Stimulated activated CD4-positive, alpha-beta T cell treated with anti-CD3 and anti-CD28 coated beads, Interleukin-12 subunit alpha, Interleukin-12 subunit beta, amount 100 ng/mL, for 4 hours (primary cell): ENCODE measurements around the gene CTNS.
"Not testable (repeated sequence)": the region's sequence is repeated elsewhere in the genome, so short reads cannot be mapped to it uniquely, and the experiment has no call there.

ENCODE experiments used
- DNase-seq: peaks from one replicate; pipeline ENCODE4 v3.0.0-alpha.2; 2020

CTNS gene

DNA sequence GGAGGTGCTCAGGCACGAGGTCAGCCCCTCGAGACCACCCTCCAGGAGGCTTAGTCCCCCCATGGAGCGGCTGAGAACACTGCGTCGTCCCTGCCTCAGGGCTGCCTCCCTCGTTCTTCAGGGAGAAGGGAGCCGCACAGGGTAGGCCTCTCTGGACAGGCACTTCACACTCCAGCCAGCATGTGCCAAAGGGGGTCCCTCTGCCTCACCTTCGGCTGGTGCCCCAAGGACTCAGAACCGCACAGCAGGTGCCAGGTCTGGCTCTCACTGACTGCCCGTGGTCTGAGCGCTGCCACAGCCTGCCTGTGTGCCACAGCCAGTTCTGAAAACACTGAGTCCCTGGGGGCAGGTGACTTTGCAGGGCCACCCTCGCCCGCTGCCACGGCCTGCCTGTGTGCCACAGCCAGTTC lies 52.3 kb downstream of the CTNS start:
- DNase-seq = no peak

DNA sequence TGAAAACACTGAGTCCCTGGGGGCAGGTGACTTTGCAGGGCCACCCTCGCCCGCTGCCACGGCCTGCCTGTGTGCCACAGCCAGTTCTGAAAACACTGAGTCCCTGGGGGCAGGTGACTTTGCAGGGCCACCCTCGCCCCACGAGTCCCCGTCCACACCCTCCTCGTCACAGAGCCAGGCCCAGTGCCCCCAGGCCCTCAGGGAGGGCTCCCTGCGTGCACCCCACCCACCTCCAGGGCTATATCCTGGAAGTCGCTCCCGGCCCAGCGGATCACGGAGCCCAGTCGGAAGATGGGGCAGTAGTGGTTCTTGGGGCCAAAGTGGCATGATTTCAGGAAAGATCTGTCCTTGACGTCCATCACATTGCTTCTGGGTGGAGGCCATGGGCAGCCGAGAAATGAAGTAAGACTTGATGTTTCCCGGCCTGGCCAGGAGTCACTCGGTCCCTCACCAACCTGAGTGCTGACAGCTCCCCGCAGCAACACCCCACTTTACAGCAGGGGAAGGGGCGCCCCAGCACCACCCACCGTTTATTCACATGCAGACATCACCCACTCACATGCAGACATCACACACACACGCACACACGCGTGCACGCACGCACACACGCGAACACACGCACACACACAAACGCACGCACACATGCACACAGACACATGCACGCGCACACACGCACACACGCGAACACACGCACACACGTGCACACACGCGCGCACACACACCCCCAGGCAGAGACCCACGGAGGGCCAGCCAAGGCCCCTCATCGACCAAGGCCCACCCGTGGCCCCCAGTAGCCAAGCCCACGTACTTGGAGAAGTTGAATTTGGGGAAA lies 52.9 kb downstream of the CTNS start:
- no peak for DNase-seq

DNA sequence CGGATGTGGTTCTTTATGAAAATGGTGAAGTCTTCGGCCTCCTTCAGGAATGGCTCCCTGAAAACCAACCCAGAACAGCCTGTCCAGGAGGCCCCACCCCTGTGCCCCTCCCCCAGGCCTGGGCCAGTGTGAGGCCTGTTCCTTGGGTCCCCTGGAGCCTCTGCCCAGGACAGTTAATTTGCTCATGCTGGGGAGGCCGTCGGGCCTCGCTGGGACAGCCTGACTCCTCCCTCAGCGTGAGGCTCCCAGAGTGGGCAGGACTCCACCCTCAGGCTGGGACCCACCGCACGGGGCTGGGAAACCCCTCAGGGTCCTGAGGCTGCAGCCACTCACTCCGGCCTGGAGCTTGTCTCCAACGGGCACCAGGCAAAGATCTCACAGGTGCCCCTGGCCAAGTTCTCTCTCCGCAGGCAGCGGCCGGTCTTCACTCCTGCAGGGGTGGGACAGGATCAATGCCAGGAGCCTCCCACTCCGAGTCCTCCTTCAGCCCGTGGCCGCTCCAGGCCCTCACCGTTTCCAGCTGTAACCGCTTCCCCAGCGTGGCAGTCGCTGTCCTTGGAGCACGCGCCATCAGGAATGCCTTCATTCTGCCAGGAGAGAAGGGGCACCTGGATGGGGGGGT lies 53.6 kb downstream of the CTNS start:
- DNase-seq = no peak

DNA sequence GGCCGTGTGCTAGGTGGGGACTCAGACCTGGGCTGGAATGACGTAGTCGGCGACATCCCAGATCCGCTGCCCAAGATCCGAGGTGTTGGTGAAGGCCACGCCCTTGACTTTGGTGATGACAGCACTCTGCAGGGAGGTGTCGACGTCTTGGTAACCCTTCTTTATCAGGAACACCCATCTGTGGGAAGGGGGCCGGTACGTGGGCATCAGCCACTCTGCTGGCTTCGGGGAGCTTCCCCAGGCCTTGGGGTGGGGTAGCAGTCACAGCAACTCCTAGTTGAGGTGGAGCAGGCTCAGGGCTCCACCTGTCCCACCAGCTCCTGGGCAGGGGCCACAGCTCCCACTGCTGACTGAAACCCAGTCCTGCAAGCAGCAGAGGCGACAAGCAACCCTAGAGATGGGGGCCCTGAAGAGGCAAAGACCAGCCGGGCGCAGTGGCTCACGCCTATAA lies 55.1 kb downstream of the CTNS start:
- DNase-seq = no peak

- DNase-seq = no peak
These were observed 55.8 kb downstream of the CTNS start for GRCh38 chr17:3692346-3692745.

- no peak for DNase-seq
These were observed 56.6 kb downstream of the CTNS start for GRCh38 chr17:3693141-3693540.

DNA sequence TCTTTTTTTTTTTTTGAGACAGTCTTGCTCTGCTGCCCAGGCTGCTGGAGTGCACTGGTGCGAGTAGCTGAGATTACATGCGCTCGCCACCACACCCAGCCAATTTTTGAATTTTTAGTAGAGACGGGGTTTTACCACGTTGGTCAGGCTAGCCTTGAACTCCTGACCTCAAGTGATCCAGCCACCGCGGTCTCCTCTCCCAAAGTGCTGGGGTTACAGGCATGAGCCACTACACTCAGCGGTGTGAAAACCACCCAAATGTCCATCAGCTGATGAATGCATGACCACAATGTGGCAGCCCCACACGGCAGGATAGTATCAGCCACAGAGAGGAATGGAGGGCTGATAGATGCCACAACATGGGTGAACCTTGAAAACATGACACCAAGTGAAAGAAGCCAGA lies 57.3 kb downstream of the CTNS start:
- DNase-seq = no peak

DNA sequence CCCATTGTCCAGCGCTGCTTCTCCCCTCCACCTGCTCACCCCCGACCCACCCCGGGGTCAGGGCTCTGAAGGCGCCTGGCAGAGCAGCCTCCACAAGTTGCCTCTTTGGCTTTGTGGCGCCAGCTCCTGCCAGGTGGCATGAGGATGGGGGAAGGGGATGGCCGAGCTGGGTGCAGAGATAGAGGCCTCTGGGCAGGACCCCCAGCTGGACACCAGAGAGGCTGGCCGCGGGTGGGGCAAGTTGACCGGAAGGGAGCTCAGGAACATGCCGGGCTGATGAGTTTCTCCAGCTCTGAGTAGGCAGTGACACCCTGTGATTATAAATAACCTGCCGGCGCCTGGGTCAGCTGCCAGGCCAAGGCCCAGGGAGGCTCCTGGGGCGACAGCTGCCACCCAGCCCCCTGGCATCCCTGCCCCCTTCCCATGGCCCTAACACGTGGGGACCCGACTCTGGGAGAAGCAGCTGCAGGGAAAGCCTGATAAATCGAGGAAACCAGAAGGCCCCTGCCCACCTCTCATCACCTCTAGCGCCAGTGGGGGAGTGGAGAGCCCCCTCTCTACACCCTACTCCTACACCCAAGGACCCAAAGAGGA lies 58.7 kb downstream of the CTNS start:
- no peak for DNase-seq

- peak; percentile 44 for DNase-seq
These were observed 59.3 kb downstream of the CTNS start, which contains the start of gene P2RX5 for GRCh38 chr17:3695723-3696411. Gene P2RX5, minus strand, starts transcription at chr17:3696155. Its CDS starts 150 bp downstream, at chr17:3696005.

GRCh38 chr17:3697103-3697476 lies 60.5 kb downstream of the CTNS start:
- DNase-seq = no peak

DNA sequence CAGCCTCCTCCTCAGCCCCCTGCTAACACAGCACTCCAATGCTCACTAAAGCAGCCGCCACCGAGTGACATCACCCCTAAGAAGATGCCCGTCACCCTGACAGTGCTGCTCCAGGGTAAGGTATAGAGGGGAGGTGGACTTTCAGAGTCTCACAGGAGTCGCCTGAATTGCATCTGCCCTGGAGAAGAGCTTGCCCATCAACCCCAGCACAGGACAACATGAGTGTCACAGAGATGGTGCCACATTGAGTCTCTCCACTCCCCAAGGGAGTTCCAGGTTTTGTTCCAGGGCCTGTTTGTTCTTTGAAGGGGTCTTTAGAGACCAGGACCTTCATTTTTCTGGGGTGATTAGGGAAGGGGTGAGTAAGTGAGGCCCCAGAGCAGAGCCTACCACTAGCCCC lies 61.6 kb downstream of the CTNS start:
- no peak for DNase-seq

DNA sequence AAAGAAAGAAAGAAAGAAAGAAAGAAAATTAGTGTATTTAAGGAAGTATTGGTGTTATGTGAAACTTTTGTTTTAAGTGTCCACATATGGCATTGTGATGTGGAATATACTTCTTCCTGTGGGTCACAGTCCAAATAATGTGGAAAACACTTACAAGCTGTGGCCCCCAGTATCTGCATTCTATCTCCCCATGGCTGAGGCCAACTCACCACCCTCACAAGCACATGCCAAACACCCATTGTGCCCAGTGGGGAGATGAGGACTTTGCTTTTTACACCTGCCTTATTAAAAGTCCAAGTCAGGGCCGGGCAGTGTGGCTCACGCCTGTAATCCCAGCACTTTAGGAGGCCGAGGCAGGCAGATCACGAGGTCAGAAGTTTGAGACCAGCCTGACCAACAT lies 63.4 kb downstream of the CTNS start:
- no peak for DNase-seq

- DNase-seq = not testable (repeated sequence)
These were observed 65.5 kb downstream of the CTNS start for GRCh38 chr17:3702041-3702539.

DNA sequence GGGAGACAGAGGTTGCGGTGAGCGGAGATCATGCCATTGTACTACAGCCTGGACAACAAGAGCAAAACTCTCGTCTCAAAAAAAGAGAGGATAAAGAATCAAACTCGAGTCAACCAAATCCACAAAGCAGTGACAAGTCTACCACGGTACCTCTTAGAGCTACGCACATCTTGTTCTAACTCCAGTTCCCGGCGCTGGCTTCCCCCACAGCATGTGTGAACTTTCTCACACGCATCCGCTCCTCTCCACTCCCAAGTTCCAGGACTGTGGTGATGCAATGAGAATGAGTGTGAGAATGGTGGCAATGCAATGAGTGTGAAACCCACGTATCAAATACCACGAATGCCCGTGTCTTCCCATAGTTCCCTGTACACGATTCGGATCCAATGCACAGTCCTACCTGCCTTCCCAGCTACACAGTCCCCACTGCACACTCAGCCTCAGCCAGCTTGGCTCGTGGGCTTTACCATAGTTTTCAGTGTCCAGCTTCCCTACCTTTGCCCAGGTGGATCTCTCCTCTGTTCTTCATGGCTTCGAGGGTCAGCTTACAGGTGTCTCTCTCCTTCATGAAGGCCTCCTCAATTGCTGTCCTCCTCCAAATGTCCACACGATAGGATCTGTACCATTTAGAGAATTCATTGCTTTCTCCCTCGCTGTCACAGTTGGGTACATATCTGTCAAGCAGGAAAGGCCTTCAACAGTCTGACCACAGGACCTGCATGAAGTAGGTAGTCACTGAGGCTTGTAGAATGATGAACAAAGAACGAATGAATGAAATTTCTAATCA lies 68.6 kb downstream of the CTNS start:
- DNase-seq = no peak

DNA sequence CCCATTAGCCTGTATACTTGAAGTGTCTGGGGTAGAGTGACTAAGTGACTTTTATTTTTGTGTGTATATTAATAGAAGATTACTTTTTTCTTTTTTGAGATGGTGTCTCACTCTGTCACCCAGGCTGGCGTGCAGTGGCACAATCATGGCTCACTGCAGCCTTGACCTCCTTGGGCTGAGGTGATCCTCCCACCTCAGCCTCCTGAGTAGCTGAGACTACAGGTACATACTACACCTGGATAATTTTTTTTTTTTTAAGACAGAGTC lies 69.1 kb downstream of the CTNS start:
- not testable (repeated sequence) for DNase-seq

DNA sequence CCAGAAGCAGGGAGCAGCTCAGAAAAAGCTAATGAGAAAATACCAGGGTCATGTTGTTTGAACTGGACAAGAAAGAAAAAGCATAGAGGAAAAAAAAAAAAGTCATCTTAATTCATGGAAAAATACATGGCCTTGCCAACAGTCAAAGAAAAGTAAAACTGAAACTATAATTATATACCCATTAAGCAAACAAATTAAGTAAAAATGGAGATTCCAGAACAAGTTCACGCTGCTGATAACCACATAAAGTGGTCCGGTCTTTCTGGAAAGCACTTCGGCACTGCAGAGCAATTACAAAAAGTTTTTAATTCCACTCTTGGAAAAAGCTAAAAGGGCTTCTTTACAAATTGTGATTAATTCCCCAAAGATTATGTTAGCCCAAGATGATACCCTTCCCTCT lies 71.8 kb downstream of the CTNS start:
- DNase-seq = no peak

GRCh38 chr17:3710951-3711383 lies 74.4 kb downstream of the CTNS start:
- peak; percentile 46 for DNase-seq
